HepG2 (cell line): ENCODE measurements around the gene SMOC1.

ENCODE experiments used
- BRCA1 ChIP-seq: sonication (generic); formaldehyde crosslinking; IDR thresholded peaks from 2 replicates; pipeline ENCODE4 v1.4.0; 2020; ENCODE audit warnings: missing genetic modification reagents
- CC2D1A ChIP-seq: sonication (generic); formaldehyde crosslinking; IDR thresholded peaks from 2 replicates; pipeline ENCODE4 v1.8.1; 2023; ENCODE audit warnings: mild to moderate bottlenecking, missing genetic modification reagents
- TBX2 ChIP-seq: sonication (generic); formaldehyde crosslinking; IDR thresholded peaks from 2 replicates; pipeline ENCODE4 v1.5.0; 2020; ENCODE audit warnings: missing genetic modification reagents, mild to moderate bottlenecking, borderline replicate concordance
- ZBTB33 ChIP-seq: sonication (generic); formaldehyde crosslinking; IDR thresholded peaks from 2 replicates; pipeline ENCODE4 v1.4.0; 2020; ENCODE audit warnings: missing genetic modification reagents
- ZFP37 ChIP-seq: sonication (generic); formaldehyde crosslinking; IDR thresholded peaks from 2 replicates; pipeline ENCODE4 v1.4.0; 2020; ENCODE audit warnings: missing genetic modification reagents, borderline replicate concordance

- TF ChIP-seq CC2D1A (no peak), ZBTB33 (CRISPR knock-in tag) (no peak), TBX2 (CRISPR knock-in tag) (no peak), ZFP37 (CRISPR knock-in tag) (no peak), BRCA1 (CRISPR knock-in tag) (no peak)
Observed at GRCh38 chr14:70011098-70011497, 131.9 kb downstream of the SMOC1 start.
